ENCODE measurements around the gene KCNK5. TPM values are rescaled to one million over a fixed set of nuclear protein-coding genes. Genes with fewer than 3 reads are reported as not detected.

Gene KCNK5
- total and polyA plus RNA-seq, 9 of the 15 experiments (the other 6 are each of a cell fraction or from before 2014, with no cell fraction given) = 1.5 to 45.8 (median 25.8) TPM

GRCh38 chr6:39228992-39229767, at the start of gene KCNK5 (continued):
- TF ChIP-seq CREM (IDR thresholded peaks at IDR 0.05; ENCODE audit: low read depth) = peak; percentile 96
- peak; percentile 83; the same call in 1 of the 2 replicates for TF ChIP-seq RNF2 (IDR thresholded peaks at IDR 0.05)
- peak; percentile 95 for TF ChIP-seq SAFB (IDR thresholded peaks at IDR 0.05; ENCODE audit: borderline replicate concordance, low read depth, low read length)
- TF ChIP-seq BCOR (IDR thresholded peaks at IDR 0.05) = peak; percentile 78
- TF ChIP-seq, protein P1, sequence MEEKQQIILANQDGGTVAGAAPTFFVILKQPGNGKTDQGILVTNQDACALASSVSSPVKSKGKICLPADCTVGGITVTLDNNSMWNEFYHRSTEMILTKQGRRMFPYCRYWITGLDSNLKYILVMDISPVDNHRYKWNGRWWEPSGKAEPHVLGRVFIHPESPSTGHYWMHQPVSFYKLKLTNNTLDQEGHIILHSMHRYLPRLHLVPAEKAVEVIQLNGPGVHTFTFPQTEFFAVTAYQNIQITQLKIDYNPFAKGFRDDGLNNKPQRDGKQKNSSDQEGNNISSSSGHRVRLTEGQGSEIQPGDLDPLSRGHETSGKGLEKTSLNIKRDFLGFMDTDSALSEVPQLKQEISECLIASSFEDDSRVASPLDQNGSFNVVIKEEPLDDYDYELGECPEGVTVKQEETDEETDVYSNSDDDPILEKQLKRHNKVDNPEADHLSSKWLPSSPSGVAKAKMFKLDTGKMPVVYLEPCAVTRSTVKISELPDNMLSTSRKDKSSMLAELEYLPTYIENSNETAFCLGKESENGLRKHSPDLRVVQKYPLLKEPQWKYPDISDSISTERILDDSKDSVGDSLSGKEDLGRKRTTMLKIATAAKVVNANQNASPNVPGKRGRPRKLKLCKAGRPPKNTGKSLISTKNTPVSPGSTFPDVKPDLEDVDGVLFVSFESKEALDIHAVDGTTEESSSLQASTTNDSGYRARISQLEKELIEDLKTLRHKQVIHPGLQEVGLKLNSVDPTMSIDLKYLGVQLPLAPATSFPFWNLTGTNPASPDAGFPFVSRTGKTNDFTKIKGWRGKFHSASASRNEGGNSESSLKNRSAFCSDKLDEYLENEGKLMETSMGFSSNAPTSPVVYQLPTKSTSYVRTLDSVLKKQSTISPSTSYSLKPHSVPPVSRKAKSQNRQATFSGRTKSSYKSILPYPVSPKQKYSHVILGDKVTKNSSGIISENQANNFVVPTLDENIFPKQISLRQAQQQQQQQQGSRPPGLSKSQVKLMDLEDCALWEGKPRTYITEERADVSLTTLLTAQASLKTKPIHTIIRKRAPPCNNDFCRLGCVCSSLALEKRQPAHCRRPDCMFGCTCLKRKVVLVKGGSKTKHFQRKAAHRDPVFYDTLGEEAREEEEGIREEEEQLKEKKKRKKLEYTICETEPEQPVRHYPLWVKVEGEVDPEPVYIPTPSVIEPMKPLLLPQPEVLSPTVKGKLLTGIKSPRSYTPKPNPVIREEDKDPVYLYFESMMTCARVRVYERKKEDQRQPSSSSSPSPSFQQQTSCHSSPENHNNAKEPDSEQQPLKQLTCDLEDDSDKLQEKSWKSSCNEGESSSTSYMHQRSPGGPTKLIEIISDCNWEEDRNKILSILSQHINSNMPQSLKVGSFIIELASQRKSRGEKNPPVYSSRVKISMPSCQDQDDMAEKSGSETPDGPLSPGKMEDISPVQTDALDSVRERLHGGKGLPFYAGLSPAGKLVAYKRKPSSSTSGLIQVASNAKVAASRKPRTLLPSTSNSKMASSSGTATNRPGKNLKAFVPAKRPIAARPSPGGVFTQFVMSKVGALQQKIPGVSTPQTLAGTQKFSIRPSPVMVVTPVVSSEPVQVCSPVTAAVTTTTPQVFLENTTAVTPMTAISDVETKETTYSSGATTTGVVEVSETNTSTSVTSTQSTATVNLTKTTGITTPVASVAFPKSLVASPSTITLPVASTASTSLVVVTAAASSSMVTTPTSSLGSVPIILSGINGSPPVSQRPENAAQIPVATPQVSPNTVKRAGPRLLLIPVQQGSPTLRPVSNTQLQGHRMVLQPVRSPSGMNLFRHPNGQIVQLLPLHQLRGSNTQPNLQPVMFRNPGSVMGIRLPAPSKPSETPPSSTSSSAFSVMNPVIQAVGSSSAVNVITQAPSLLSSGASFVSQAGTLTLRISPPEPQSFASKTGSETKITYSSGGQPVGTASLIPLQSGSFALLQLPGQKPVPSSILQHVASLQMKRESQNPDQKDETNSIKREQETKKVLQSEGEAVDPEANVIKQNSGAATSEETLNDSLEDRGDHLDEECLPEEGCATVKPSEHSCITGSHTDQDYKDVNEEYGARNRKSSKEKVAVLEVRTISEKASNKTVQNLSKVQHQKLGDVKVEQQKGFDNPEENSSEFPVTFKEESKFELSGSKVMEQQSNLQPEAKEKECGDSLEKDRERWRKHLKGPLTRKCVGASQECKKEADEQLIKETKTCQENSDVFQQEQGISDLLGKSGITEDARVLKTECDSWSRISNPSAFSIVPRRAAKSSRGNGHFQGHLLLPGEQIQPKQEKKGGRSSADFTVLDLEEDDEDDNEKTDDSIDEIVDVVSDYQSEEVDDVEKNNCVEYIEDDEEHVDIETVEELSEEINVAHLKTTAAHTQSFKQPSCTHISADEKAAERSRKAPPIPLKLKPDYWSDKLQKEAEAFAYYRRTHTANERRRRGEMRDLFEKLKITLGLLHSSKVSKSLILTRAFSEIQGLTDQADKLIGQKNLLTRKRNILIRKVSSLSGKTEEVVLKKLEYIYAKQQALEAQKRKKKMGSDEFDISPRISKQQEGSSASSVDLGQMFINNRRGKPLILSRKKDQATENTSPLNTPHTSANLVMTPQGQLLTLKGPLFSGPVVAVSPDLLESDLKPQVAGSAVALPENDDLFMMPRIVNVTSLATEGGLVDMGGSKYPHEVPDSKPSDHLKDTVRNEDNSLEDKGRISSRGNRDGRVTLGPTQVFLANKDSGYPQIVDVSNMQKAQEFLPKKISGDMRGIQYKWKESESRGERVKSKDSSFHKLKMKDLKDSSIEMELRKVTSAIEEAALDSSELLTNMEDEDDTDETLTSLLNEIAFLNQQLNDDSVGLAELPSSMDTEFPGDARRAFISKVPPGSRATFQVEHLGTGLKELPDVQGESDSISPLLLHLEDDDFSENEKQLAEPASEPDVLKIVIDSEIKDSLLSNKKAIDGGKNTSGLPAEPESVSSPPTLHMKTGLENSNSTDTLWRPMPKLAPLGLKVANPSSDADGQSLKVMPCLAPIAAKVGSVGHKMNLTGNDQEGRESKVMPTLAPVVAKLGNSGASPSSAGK (IDR thresholded peaks at IDR 0.05) = peak; percentile 91
- no peak for TF ChIP-seq TCFL5 (CRISPR knock-in tag; conservative IDR thresholded peaks at IDR 0.05)
- peak in 2 of 3 experiments; percentile 5 to 43 for TF ChIP-seq YY1 (IDR thresholded peaks at IDR 0.05; ENCODE audit: borderline replicate concordance in 1 of 3, control insufficient read depth in 1 of 3, extremely low read depth in 1 of 3, insufficient read depth in 3 of 3, insufficient read length in 1 of 3, insufficient replicate concordance in 2 of 3, low read depth in 1 of 3, low read length in 2 of 3)
- TF ChIP-seq SETDB1 (IDR thresholded peaks at IDR 0.05; ENCODE audit: low read length) = no peak
- peak; percentile 96 for TF ChIP-seq POLR2A (conservative IDR thresholded peaks at IDR 0.05)
- peak; percentile 51; the same call in 1 of the 2 replicates for TF ChIP-seq KLF1 (tag; IDR thresholded peaks at IDR 0.05)
- TF ChIP-seq U2AF1 (optimal IDR thresholded peaks at IDR 0.05; ENCODE audit: low read depth, low read length) = peak; percentile 89
- no peak for TF ChIP-seq ZBTB43 (CRISPR knock-in tag; IDR thresholded peaks at IDR 0.05)
- TF ChIP-seq SIN3A (IDR thresholded peaks at IDR 0.05; ENCODE audit: borderline replicate concordance in 2 of 2, control insufficient read depth in 1 of 2, low read depth in 2 of 2, low read length in 2 of 2) = peak; percentile 97
